LoVo (cell line): ENCODE measurements around the gene SRCAP.

Experiments
- DNase-seq: peaks from one replicate; pipeline ENCODE4 v3.0.0-alpha.2; 2016; ENCODE audit warnings: low spot score

SRCAP gene

GRCh38 chr16:30758988-30759491, 60.1 kb downstream of the SRCAP start:
- DNase-seq: no peak

GRCh38 chr16:30760001-30760559, 61.1 kb downstream of the SRCAP start:
- no peak for DNase-seq

- DNase-seq: no peak
These were observed 61.8 kb downstream of the SRCAP start for GRCh38 chr16:30760577-30761426.

GRCh38 chr16:30761427-30761927, 62.5 kb downstream of the SRCAP start:
- no peak for DNase-seq

- DNase-seq: peak; percentile 97
These were observed 63.2 kb downstream of the SRCAP start, which contains the start of the genes CFAP119 and RNF40 for GRCh38 chr16:30761928-30762902. Gene CFAP119 (minus strand): TSS chr16:30762062. CDS start chr16:30761748, 314 bp downstream. Gene RNF40 (plus strand): TSS chr16:30762322. CDS start chr16:30762546, 224 bp downstream.

- no peak for DNase-seq
These were observed 64.2 kb downstream of the SRCAP start for GRCh38 chr16:30762991-30763725.

GRCh38 chr16:30764086-30764485, 65.1 kb downstream of the SRCAP start:
- DNase-seq: no peak

GRCh38 chr16:30764816-30765465, 66.0 kb downstream of the SRCAP start:
- DNase-seq: no peak

- no peak for DNase-seq
These were observed 67.4 kb downstream of the SRCAP start for GRCh38 chr16:30766206-30766932.

GRCh38 chr16:30766933-30767284, 67.9 kb downstream of the SRCAP start:
- DNase-seq: no peak

- DNase-seq: no peak
These were observed 68.9 kb downstream of the SRCAP start for GRCh38 chr16:30767767-30768465.

- no peak for DNase-seq
These were observed 69.7 kb downstream of the SRCAP start for GRCh38 chr16:30768583-30769181.

- no peak for DNase-seq
These were observed 70.6 kb downstream of the SRCAP start for GRCh38 chr16:30769379-30770089.

- no peak for DNase-seq
These were observed 72.8 kb downstream of the SRCAP start for GRCh38 chr16:30771726-30772125.

GRCh38 chr16:30773826-30774225, 74.9 kb downstream of the SRCAP start:
- DNase-seq: no peak

GRCh38 chr16:30774367-30775130, 75.6 kb downstream of the SRCAP start:
- DNase-seq: no peak

GRCh38 chr16:30775131-30775391, 76.1 kb downstream of the SRCAP start:
- DNase-seq: no peak
